PC-9 (cell line): Measurements from ENCODE around the gene FES.

Source experiments
- EZH2 ChIP-seq: fragments of 200-600 bp; sonication (generic); IDR thresholded peaks from 2 replicates; pipeline ENCODE4 v1.8.0; 2017; ENCODE audit warnings: antibody characterized with exemption, low read depth
- TF ChIP-seq, protein P1 (sequence below): fragments of 200-600 bp; sonication (generic); conservative IDR thresholded peaks from 2 replicates; pipeline ENCODE4 v1.6.1; 2017; ENCODE audit warnings: mixed run types, antibody characterized with exemption, mild to moderate bottlenecking, moderate library complexity

DNA sequence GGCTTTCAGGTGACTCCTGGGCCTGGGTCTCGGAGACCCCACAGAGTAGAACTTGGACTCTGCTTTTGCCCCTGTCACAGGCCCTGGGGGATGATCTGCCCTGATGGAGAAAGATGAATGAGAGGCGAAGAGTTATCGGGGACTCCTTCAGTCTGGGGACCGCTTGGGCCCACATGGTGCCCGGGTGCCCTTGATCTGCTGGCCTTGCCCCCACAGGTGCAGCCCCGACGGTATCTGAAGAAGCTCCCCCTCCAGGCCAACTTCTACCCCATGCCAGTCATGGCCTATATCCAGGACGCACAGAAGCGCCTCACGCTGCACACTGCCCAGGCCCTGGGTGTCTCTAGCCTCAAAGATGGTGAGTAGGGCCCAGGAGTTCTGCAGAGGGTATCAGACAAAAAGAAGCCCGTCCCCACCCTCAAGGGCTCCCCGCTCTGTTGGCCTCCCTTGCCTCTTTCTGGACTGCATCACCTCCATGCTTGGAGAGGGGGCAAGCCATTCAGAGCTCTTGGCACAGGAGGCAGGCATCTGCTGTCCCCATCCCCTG lies 29.2 kb downstream of the FES start:
- TF ChIP-seq, protein P1, sequence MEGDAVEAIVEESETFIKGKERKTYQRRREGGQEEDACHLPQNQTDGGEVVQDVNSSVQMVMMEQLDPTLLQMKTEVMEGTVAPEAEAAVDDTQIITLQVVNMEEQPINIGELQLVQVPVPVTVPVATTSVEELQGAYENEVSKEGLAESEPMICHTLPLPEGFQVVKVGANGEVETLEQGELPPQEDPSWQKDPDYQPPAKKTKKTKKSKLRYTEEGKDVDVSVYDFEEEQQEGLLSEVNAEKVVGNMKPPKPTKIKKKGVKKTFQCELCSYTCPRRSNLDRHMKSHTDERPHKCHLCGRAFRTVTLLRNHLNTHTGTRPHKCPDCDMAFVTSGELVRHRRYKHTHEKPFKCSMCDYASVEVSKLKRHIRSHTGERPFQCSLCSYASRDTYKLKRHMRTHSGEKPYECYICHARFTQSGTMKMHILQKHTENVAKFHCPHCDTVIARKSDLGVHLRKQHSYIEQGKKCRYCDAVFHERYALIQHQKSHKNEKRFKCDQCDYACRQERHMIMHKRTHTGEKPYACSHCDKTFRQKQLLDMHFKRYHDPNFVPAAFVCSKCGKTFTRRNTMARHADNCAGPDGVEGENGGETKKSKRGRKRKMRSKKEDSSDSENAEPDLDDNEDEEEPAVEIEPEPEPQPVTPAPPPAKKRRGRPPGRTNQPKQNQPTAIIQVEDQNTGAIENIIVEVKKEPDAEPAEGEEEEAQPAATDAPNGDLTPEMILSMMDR, result no peak
- no peak for TF ChIP-seq EZH2
